Panc1 (cell line): Measurements from ENCODE around the gene GRHL1. TPM values are rescaled to one million over a fixed set of nuclear protein-coding genes. Genes with fewer than 3 reads are reported as not detected.
A peak's percentile ranks its signal among the peaks of the same experiment; 100 is the strongest.

Source experiments
- ATAC-seq: fragments of 200-7000 bp; cut with Tn5 transposase; 2 replicates; pipeline ENCODE4 v1.9.1; 2020; ENCODE audit warnings: mild to moderate bottlenecking, moderate library complexity
- BruUV-seq: library from RNA; stranded (reverse); fragments of 400-500 nt; replicated peaks from 2 replicates; lab custom pipeline; 2021; lab: Mats Ljungman, UMichigan
- CTCF ChIA-PET: fragments of 300-600 bp; sonication (Branson Sonifier 250); formaldehyde crosslinking; loops from one replicate; lab custom pipeline; 2022; ENCODE audit warnings: antibody characterized with exemption; lab: Charles Lee
- POLR2A ChIA-PET: fragments of 300-600 bp; sonication (Branson Sonifier 250); formaldehyde crosslinking; loops from one replicate; lab custom pipeline; 2022; ENCODE audit warnings: antibody characterized with exemption; lab: Charles Lee
- DNase-seq: peaks from one replicate; pipeline ENCODE4 v3.0.0-alpha.2; 2010; ENCODE audit warnings: low read depth, low spot score
- H3K27ac ChIP-seq: 2 replicates; pipeline ENCODE4 v1.5.1; 2011; ENCODE audit warnings: mild to moderate bottlenecking, low read length, inconsistent platforms
- H3K27me3 ChIP-seq: fragments of 200-500 bp; sonication (Bioruptor generic); 2 replicates; pipeline ENCODE4 v1.6.0; 2014; ENCODE audit warnings: low read length, inconsistent platforms; ENCODE audit not compliant: control insufficient read depth, insufficient read depth
- H3K36me3 ChIP-seq: fragments of 200-500 bp; sonication (Bioruptor generic); 2 replicates; pipeline ENCODE4 v1.5.1; 2014; ENCODE audit warnings: inconsistent platforms, mild to moderate bottlenecking, low read length, moderate library complexity; ENCODE audit not compliant: control insufficient read depth, insufficient read depth
- H3K4me1 ChIP-seq: 2 replicates; pipeline ENCODE4 v1.5.1; 2011; ENCODE audit warnings: inconsistent platforms, mild to moderate bottlenecking, low read length, moderate library complexity; ENCODE audit not compliant: control insufficient read depth, insufficient read depth
- H3K4me3 ChIP-seq, 2 experiments: 2 replicates each; pipeline ENCODE4 v1.5.1; 2011 to 2012; ENCODE audit warnings: low read depth in 2 of 2, low read length in 2 of 2, mild to moderate bottlenecking in 2 of 2, inconsistent platforms in 1 of 2, moderate library complexity in 1 of 2
- H3K9me3 ChIP-seq: fragments of 200-500 bp; sonication (Bioruptor generic); 2 replicates; pipeline ENCODE4 v1.5.1; 2014; ENCODE audit warnings: low read depth, mild to moderate bottlenecking, inconsistent platforms, low read length, moderate library complexity; ENCODE audit not compliant: control insufficient read depth, insufficient read depth
- CTCF ChIP-seq: fragments of 450-650 bp; IDR thresholded peaks from 2 replicates; pipeline ENCODE4 v1.5.1; 2017; ENCODE audit warnings: mild to moderate bottlenecking
- POLR2AphosphoS5 ChIP-seq: IDR thresholded peaks from 2 replicates; pipeline ENCODE4 v1.6.1; 2012; ENCODE audit warnings: mild to moderate bottlenecking, low read depth, low read length, moderate library complexity
- REST ChIP-seq, 2 experiments: IDR thresholded peaks; 2 replicates each; pipeline ENCODE4 v1.6.1; 2011 to 2012; ENCODE audit warnings: low read depth in 2 of 2, control low read depth in 1 of 2, low read length in 1 of 2, mild to moderate bottlenecking in 1 of 2, moderate library complexity in 1 of 2; ENCODE audit not compliant: insufficient read depth in 1 of 2
- SIN3A ChIP-seq: IDR thresholded peaks from 2 replicates; pipeline ENCODE4 v1.6.1; 2012; ENCODE audit warnings: low read depth, mild to moderate bottlenecking, low read length, moderate library complexity, borderline replicate concordance; ENCODE audit not compliant: insufficient read depth
- TCF7L2 ChIP-seq: IDR thresholded peaks from 2 replicates; pipeline ENCODE4 v1.6.1; 2011; ENCODE audit warnings: mild to moderate bottlenecking, low read depth, low read length, inconsistent platforms
- in situ Hi-C: cut with HindIII; loops from 2 replicates; pipeline ENCODE4 v1.10.0; 2016; ENCODE audit warnings: low sequenced_read_pairs, low pct_unique_long_range_greater_than_20kb
- intact Hi-C: fragments of 100-400 bp; cut with micrococcal nuclease; formaldehyde crosslinking; loops from one replicate; pipeline ENCODE4 v1.10.0; 2022; ENCODE audit not compliant: unreplicated experiment
- total RNA-seq: library from RNA; stranded (reverse); gene quantifications from one replicate; pipeline ENCODE4 v1.2.1, GENCODE V29; 2021; ENCODE audit not compliant: unreplicated experiment

Gene GRHL1
- total RNA-seq, 1 experiment from 2014 or later = 4.7 TPM

- Histone ChIP-seq H3K27ac (no peak overlapping the region; the same call in 1 of the 2 replicates), H3K4me1 (peaks cover 17% of the 10 kb centered on the region), H3K36me3 (no peaks in the 10 kb centered on the region), H3K9me3 (no peaks in the 10 kb centered on the region), H3K27me3 (no peaks in the 10 kb centered on the region; the same call in 1 of the 2 replicates), H3K4me3 (peak overlapping the region; percentile 55 to 65)
- CTCF ChIA-PET = no interaction called here
- no TSS peak for BruUV-seq
- POLR2A ChIA-PET = no interaction called here
- ATAC-seq = peak; percentile 68
- TF ChIP-seq TCF7L2 (no peak), SIN3A (no peak), REST (IDR thresholded peaks at IDR 0.05; ENCODE audit: insufficient read depth in 1 of 2, low read depth in 2 of 2, low read length in 1 of 2) (no peak), CTCF (no peak; the same call in 1 of the 2 replicates)
- no peak for DNase-seq
- in situ Hi-C loops (no loop called here), intact Hi-C loops (no loop called here)
Observed at GRCh38 chr2:9950521-9951271, 797 bp upstream of the GRHL1 start.

- POLR2A ChIA-PET = no interaction called here
- DNase-seq (no peak), ATAC-seq (peak; percentile 93; the same call in 1 of the 2 replicates)
- intact Hi-C loops = no loop called here
- TF ChIP-seq SIN3A = no peak
- no peak for TF ChIP-seq TCF7L2
- TF ChIP-seq POLR2AphosphoS5 = no peak
- TF ChIP-seq CTCF = no peak; the same call in 1 of the 2 replicates
- TF ChIP-seq REST (IDR thresholded peaks at IDR 0.05; ENCODE audit: insufficient read depth in 1 of 2, low read depth in 2 of 2, low read length in 1 of 2) = no peak
- Histone ChIP-seq H3K4me3 (peak overlapping the region; percentile 55 to 65), H3K9me3 (no peaks in the 10 kb centered on the region), H3K27me3 (no peaks in the 10 kb centered on the region; the same call in 1 of the 2 replicates), H3K27ac (no peak overlapping the region; the same call in 1 of the 2 replicates), H3K4me1 (peaks cover 17% of the 10 kb centered on the region), H3K36me3 (no peaks in the 10 kb centered on the region)
- no TSS peak for BruUV-seq
- in situ Hi-C loops = no loop called here
- CTCF ChIA-PET = no interaction called here
Observed at GRCh38 chr2:9951272-9951521, 296 bp upstream of the GRHL1 start.
